Erythroblast (primary cell): ENCODE data around the gene ZNF638.

Experiments used
- GATA1 ChIP-seq: IDR thresholded peaks from 2 replicates; pipeline ENCODE4 v1.6.1; 2011; ENCODE audit warnings: low read depth, mild to moderate bottlenecking, control low read depth, low read length, moderate library complexity
- POLR2A ChIP-seq: IDR thresholded peaks from 2 replicates; pipeline ENCODE4 v1.6.1; 2011; ENCODE audit warnings: mild to moderate bottlenecking, low read length

DNA sequence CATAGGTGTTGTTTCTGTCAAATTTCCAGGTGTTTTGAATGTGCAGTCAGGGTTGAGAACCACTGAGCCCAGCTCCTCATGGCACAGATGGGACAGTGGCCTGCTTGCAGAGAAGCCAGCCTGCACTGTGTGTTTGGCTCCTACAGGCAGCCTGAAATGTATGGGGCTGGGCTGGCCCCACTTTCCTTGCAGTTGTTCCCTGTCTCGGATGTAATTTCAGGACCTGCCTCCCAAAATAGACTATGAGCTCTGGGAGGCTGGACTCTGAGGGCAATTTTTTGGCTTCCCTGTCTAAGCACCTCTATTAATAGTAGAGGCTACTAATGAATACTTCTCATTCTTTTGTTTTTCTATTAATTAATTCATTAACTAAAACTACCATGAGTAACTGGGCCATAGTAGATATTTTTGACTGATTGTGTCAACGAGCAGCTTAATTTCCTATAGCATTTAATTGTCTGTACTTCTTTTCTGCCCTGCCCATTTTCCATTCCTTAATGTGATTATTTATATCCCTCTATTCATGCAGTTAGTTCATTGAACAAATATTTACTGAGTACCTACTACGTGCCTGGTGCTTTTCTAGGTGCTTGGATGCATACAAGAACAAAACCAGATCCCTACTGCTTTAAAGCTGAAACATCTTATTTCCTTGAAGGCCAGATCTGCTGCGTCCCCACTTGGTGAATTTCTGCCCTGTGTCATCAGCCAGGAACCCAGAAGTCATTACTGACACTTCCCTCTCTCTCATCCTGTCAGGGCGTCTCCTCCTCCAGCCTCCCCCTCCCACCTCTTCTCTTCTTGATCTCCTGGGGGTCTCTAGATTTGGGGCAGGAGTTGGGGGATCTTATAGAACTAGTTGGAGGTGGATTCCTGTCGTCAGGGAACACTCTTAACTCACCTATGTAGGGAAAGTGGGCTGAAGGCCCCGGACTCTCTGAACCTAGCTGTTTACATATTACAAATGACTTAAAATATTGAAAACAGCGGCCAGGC is 138.1 kb downstream of the ZNF638 start:
- TF ChIP-seq POLR2A: no peak
- no peak for TF ChIP-seq GATA1
